Effector memory CD8-positive, alpha-beta T cell (primary cell): ENCODE data around the gene FAM120A.
A peak's percentile ranks its signal among the peaks of the same experiment; 100 is the strongest.

Experiments used
- ATAC-seq: fragments of 150-1000 bp; cut with Tn5 transposase; replicated peaks from 2 replicates; pipeline ENCODE4 v1.10.0; 2021; ENCODE audit warnings: mild to moderate bottlenecking, moderate library complexity
- DNase-seq, 3 experiments: peaks; one replicate each; pipeline ENCODE4 v3.0.0; 2021
- H3K27ac Mint-ChIP-seq, 2 donors: one replicate each; pipeline ENCODE4 v1.8.0; 2022; ENCODE audit warnings: mild to moderate bottlenecking in 2 of 2, mixed read lengths in 2 of 2, moderate library complexity in 2 of 2
- H3K27me3 Mint-ChIP-seq, 2 donors: one replicate each; pipeline ENCODE4 v1.8.0; 2022; ENCODE audit warnings: mixed read lengths in 2 of 2
- H3K36me3 Mint-ChIP-seq: one replicate; pipeline ENCODE4 v1.8.0; 2022; ENCODE audit warnings: mild to moderate bottlenecking, moderate library complexity, mixed read lengths; ENCODE audit not compliant: insufficient read depth
- H3K4me1 Mint-ChIP-seq, 2 donors: one replicate each; pipeline ENCODE4 v1.8.0; 2022; ENCODE audit warnings: low read depth in 2 of 2, mixed read lengths in 2 of 2
- H3K4me3 Mint-ChIP-seq, 2 donors: one replicate each; pipeline ENCODE4 v1.8.0; 2022; ENCODE audit warnings: mild to moderate bottlenecking in 2 of 2, mixed read lengths in 2 of 2, moderate library complexity in 2 of 2
- H3K9me3 Mint-ChIP-seq, 2 donors: one replicate each; pipeline ENCODE4 v1.8.0; 2022; ENCODE audit warnings: mixed read lengths in 2 of 2

Gene FAM120A

GRCh38 chr9:93486268-93486667, 34.8 kb downstream of the FAM120A start:
- H3K4me3 Mint-ChIP-seq = no peak overlapping the region
- DNase-seq = no peak
- H3K27me3 Mint-ChIP-seq = no peaks in the 10 kb centered on the region
- ATAC-seq = no peak
- H3K27ac Mint-ChIP-seq = peak overlapping the region; percentile 44 to 72
- peaks cover 23% of the 10 kb centered on the region for H3K36me3 Mint-ChIP-seq
- H3K4me1 Mint-ChIP-seq = peaks cover 24 to 44% of the 10 kb centered on the region in 2 donors
- no peaks in the 10 kb centered on the region for H3K9me3 Mint-ChIP-seq

- DNase-seq (no peak), ATAC-seq (no peak)
- no peak overlapping the region for H3K4me3 Mint-ChIP-seq
- peaks cover 23% of the 10 kb centered on the region for H3K36me3 Mint-ChIP-seq
- no peaks in the 10 kb centered on the region for H3K9me3 Mint-ChIP-seq
- H3K4me1 Mint-ChIP-seq = peaks cover 22 to 42% of the 10 kb centered on the region in 2 donors
- no peaks in the 10 kb centered on the region for H3K27me3 Mint-ChIP-seq
- peak overlapping the region in 1 of 2 donors; percentile 7 for H3K27ac Mint-ChIP-seq
Measured at GRCh38 chr9:93488244-93488643, 36.8 kb downstream of the FAM120A start.

GRCh38 chr9:93491593-93492232, 40.2 kb downstream of the FAM120A start:
- H3K4me1 Mint-ChIP-seq = peaks cover 31 to 43% of the 10 kb centered on the region in 2 donors
- ATAC-seq = no peak
- no peaks in the 10 kb centered on the region for H3K9me3 Mint-ChIP-seq
- DNase-seq = no peak
- H3K27ac Mint-ChIP-seq = peak overlapping the region; percentile 18 to 73
- H3K4me3 Mint-ChIP-seq = no peak overlapping the region
- no peaks in the 10 kb centered on the region for H3K27me3 Mint-ChIP-seq
- H3K36me3 Mint-ChIP-seq = peaks cover 18% of the 10 kb centered on the region

GRCh38 chr9:93492327-93492726, 40.8 kb downstream of the FAM120A start:
- Mint-ChIP-seq H3K27me3 (no peaks in the 10 kb centered on the region), H3K36me3 (peaks cover 16% of the 10 kb centered on the region), H3K4me3 (no peak overlapping the region), H3K27ac (no peak overlapping the region), H3K9me3 (no peaks in the 10 kb centered on the region), H3K4me1 (peaks cover 28 to 39% of the 10 kb centered on the region in 2 donors)
- ATAC-seq = no peak
- DNase-seq = no peak

GRCh38 chr9:93493949-93494348, 42.5 kb downstream of the FAM120A start:
- H3K9me3 Mint-ChIP-seq = no peaks in the 10 kb centered on the region
- H3K4me1 Mint-ChIP-seq = peaks cover 20 to 30% of the 10 kb centered on the region in 2 donors
- DNase-seq (no peak), ATAC-seq (no peak)
- H3K27me3 Mint-ChIP-seq = no peaks in the 10 kb centered on the region
- peak overlapping the region in 1 of 2 donors; percentile 76 for H3K27ac Mint-ChIP-seq
- peaks cover 16% of the 10 kb centered on the region for H3K36me3 Mint-ChIP-seq
- H3K4me3 Mint-ChIP-seq = no peak overlapping the region

GRCh38 chr9:93496285-93496684, 44.8 kb downstream of the FAM120A start:
- Mint-ChIP-seq H3K27ac (peak overlapping the region; percentile 0 to 78), H3K4me3 (no peak overlapping the region), H3K9me3 (no peaks in the 10 kb centered on the region), H3K4me1 (peaks cover 31 to 43% of the 10 kb centered on the region in 2 donors), H3K27me3 (no peaks in the 10 kb centered on the region), H3K36me3 (peaks cover 33% of the 10 kb centered on the region)
- ATAC-seq = no peak
- no peak for DNase-seq

GRCh38 chr9:93500571-93501298, 49.2 kb downstream of the FAM120A start:
- peak overlapping the region; percentile 85 to 90 for H3K4me3 Mint-ChIP-seq
- H3K27me3 Mint-ChIP-seq = no peaks in the 10 kb centered on the region
- H3K36me3 Mint-ChIP-seq = peaks cover 37% of the 10 kb centered on the region
- DNase-seq = no peak
- peak; percentile 26 for ATAC-seq
- H3K27ac Mint-ChIP-seq = peak overlapping the region; percentile 94 to 95
- peaks cover 33 to 52% of the 10 kb centered on the region in 2 donors for H3K4me1 Mint-ChIP-seq
- H3K9me3 Mint-ChIP-seq = no peaks in the 10 kb centered on the region

- ATAC-seq = peak; percentile 27
- peak overlapping the region; percentile 94 to 95 for H3K27ac Mint-ChIP-seq
- no peaks in the 10 kb centered on the region for H3K27me3 Mint-ChIP-seq
- H3K4me1 Mint-ChIP-seq = peaks cover 36 to 50% of the 10 kb centered on the region in 2 donors
- no peaks in the 10 kb centered on the region for H3K9me3 Mint-ChIP-seq
- peak overlapping the region; percentile 85 to 90 for H3K4me3 Mint-ChIP-seq
- H3K36me3 Mint-ChIP-seq = peaks cover 37% of the 10 kb centered on the region
- DNase-seq = peak in 1 of 3 experiments; percentile 8
Measured at GRCh38 chr9:93501406-93501805, 49.9 kb downstream of the FAM120A start.

GRCh38 chr9:93503381-93503780, 51.9 kb downstream of the FAM120A start:
- Mint-ChIP-seq H3K36me3 (peaks cover 33% of the 10 kb centered on the region), H3K4me1 (peaks cover 50 to 66% of the 10 kb centered on the region in 2 donors), H3K27ac (peak overlapping the region in 1 of 2 donors; percentile 95), H3K9me3 (no peaks in the 10 kb centered on the region), H3K27me3 (no peaks in the 10 kb centered on the region), H3K4me3 (no peak overlapping the region)
- DNase-seq (no peak), ATAC-seq (no peak)

- Mint-ChIP-seq H3K27me3 (no peaks in the 10 kb centered on the region), H3K9me3 (no peaks in the 10 kb centered on the region), H3K4me3 (peak overlapping the region in 1 of 2 donors; percentile 45), H3K27ac (peak overlapping the region; percentile 44 to 80), H3K36me3 (peaks cover 22% of the 10 kb centered on the region), H3K4me1 (peaks cover 53 to 64% of the 10 kb centered on the region in 2 donors)
- no peak for DNase-seq
- ATAC-seq = no peak
Measured at GRCh38 chr9:93505541-93506132, 54.2 kb downstream of the FAM120A start.

- Mint-ChIP-seq H3K27ac (peak overlapping the region; percentile 81 to 91), H3K27me3 (no peaks in the 10 kb centered on the region), H3K36me3 (peaks cover 23% of the 10 kb centered on the region), H3K9me3 (no peaks in the 10 kb centered on the region), H3K4me3 (peak overlapping the region in 1 of 2 donors; percentile 16), H3K4me1 (peaks cover 52 to 72% of the 10 kb centered on the region in 2 donors)
- no peak for DNase-seq
- no peak for ATAC-seq
Measured at GRCh38 chr9:93507768-93508167, 56.3 kb downstream of the FAM120A start.

- Mint-ChIP-seq H3K4me1 (peaks cover 53 to 71% of the 10 kb centered on the region in 2 donors), H3K27ac (peak overlapping the region; percentile 81 to 91), H3K9me3 (no peaks in the 10 kb centered on the region), H3K4me3 (no peak overlapping the region), H3K27me3 (no peaks in the 10 kb centered on the region), H3K36me3 (peaks cover 23% of the 10 kb centered on the region)
- no peak for ATAC-seq
- no peak for DNase-seq
Measured at GRCh38 chr9:93508207-93508606, 56.7 kb downstream of the FAM120A start.

GRCh38 chr9:93509084-93509483, 57.6 kb downstream of the FAM120A start:
- DNase-seq (no peak), ATAC-seq (no peak)
- Mint-ChIP-seq H3K9me3 (no peaks in the 10 kb centered on the region), H3K4me3 (no peak overlapping the region), H3K27me3 (no peaks in the 10 kb centered on the region), H3K36me3 (peaks cover 23% of the 10 kb centered on the region), H3K27ac (peak overlapping the region; percentile 81 to 91), H3K4me1 (peaks cover 57 to 73% of the 10 kb centered on the region in 2 donors)
